NCI-H128 (cell line): ENCODE measurements around the gene PTPN1.

Experiments
- DNase-seq: peaks from one replicate; lab custom pipeline; 2025; ENCODE audit not compliant: unreplicated experiment; lab: John Stamatoyannopoulos, UW

Gene PTPN1

DNA sequence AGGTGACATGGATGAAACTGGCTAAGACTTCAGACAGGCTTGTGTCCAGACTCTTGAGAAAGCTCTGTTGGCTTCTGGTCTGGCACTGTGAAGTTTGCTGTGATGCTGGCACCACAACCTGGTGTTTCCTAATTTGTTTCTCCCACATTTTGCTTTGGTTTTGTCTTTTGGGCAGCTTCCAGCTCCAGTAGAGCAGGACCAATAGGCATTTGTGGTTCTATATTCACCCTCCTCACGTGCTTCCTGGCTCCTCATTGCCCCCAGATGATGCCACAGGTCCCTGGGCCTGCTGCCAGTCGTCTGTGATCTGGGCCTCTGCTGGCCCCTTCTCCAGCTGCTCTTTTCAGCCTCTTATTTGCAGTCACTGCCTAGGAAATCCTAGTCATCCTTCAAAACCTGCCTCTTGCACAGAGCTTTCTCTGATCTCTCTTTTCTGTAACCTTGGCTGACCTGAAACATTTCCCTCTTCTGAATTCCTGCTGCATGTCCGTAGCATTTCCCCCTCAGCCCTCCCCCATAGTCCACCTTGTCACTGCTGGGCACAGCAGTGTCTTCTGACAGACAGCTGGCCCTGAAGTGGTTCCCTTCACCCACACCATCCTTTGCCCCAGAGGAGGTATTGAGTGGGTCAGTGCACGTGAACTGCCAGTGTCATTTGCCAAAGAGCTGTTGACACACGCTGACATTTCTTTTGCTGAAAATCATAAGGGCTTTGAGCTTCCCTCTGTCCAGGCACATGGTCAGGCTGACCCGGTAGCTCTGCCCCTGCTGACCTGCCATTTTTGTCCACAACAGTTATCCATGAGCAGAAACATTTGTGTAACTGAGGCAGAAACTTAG is 63.0 kb downstream of the PTPN1 start:
- no peak for DNase-seq

DNA sequence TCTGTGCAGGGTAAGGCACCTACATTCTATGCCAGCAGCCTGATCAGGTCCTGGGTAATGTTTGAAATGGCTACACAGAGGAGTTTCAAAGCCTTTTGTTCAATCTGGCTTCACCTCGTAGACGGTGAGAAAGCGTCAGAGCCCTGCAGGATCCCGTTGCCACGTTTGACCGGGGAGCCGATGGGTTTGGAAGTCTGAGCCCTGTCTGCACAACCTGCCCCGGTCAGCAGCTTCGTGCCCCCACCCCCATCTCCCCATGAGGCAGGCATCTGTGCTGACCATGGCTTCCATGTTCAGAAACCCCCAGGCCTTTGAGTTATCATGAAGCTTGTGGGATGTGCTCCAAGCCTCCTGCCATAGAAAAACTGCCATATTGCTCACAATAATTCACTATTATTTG is 63.9 kb downstream of the PTPN1 start:
- no peak for DNase-seq

DNA sequence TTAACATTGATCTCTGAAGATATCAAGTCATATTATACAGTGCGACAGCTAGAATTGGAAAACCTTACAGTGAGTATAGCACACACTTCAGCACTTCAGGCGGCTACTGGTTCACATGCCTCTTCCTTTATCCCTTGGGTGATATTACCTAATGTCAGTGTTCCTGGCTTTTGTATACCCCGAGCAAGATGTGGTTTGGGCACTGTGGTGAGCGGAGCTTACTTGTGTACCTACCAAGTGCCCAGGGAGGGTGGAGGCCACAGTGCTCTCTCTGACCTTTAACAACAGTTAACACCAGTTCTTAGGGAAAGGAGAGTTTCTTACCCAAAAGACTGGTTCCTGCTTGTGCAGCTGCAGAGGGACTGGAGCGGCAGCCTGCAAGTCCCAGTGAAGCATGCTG is 64.4 kb downstream of the PTPN1 start:
- no peak for DNase-seq

DNA sequence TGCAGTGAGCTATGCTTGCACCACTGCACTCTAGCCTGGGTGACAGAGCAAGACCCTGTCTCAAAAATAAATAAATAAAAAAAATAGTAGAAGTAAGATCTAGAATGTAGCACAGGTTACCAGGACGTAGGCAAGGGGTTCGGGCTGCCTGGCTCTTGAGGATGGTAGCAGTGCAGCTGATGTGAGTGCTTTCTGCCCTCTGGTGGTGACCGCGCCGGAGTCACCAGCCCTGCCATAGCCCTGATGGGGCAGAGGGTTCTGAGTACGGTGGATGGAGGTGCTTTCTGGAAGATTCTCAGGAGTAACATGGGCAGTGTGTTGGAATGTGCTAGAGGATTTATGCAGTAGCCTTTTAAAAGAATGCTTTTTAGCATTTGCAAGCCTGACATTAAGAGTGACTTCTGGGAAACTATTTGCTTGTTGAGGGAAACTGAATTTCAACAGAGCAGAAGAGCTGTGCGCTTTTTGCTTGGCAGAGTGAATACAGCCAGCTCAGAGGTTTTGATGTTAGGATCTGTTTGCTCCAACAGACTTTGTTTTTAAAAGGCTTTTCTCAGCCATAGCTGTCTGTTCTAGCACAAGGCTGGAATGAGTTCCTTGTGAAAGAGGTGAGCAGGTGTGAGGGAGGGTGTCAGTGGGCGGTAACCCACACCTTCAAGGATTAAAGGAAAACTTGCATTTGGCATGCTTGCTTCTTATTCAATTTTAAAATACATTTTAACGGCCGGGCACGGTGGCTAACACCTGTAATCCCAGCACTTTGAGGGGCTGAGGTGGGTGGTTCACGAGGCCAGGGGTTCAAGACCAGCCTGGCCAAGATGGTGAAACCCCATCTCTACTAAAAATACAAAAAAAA is 65.9 kb downstream of the PTPN1 start:
- peak; percentile 33 for DNase-seq

DNA sequence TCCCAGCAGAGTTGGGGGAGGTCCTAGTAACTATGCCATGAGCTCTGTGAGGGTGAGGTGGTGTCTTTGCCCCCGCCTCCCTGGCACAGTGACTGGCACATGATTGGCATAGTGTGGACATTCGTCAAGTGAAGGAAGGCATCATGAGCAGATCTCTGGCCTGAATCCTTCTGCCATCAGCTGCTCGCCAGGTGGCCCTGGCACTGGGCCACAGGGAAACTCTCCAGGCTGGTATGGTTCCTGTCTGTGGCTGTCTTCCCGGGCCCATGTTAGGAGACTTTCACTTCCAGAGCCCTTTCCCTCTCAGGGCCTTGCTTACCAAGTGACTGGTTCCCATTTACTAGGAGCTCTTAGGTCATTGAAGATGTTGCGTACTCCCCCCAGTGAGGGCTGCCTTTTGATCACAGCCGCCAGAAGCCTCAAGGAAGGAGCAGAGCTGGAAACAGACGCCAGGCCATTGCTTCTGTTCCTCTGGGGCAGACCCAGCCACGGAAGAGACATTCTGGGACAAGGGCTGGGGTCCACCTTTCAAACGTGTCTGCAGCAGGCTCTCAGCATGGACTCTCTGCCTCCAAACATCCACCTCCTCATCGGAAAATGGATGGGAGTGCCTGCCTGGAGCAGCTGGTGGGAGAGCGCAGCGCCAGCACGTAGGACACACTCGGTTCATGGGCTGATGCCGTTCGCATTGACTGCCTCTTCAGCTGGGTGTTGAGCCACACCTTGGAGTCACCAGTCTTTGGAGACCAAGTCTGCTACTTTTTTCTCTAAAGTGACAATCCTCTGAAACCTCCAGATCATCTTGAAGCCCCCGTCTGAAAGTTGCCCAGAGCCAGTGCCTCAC is 67.2 kb downstream of the PTPN1 start:
- no peak for DNase-seq

DNA sequence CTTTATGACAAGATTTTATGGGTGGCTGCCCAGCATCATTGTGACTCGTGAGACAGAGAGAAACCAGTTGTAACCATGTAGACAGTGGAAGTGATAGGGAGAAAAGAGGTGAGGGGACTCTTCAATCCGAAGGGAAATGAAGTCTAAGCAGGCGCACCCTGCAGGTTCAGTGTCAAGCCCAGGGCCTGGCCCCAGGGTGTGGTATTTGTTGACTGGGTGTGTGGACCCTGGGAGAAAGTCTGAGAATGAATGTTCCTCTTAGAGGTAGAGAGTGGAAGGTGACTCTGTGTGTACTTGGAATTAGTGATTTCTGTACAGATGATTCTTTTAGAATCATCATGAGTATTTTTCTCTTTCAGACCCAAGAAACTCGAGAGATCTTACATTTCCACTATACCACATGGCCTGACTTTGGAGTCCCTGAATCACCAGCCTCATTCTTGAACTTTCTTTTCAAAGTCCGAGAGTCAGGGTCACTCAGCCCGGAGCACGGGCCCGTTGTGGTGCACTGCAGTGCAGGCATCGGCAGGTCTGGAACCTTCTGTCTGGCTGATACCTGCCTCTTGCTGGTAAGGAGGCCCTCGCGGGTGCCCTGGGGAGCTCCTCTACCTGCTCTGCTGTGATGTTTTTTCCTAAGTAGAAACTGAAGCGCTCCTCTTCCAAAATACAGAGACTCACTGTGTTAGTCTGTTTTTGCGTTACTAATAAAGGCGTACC is 68.0 kb downstream of the PTPN1 start:
- no peak for DNase-seq

DNA sequence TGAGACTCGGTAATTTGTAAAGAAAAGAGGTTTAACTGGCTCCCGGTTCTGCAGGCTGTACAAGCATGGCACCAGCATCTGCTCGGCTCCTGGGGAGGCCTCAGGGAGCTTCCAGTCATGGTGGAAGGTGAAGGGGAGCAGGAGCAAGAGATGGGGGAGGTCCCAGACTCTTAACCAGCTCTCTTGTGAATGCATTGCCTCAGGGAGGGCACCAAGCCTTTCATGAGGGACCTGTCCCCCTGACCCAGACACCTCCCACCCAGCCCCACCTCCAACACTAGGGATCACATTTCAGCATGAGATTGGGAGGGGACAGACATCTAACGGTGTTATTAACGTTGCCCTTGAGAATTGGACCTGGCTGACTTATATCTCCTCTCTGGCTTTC is 68.6 kb downstream of the PTPN1 start:
- DNase-seq: no peak

DNA sequence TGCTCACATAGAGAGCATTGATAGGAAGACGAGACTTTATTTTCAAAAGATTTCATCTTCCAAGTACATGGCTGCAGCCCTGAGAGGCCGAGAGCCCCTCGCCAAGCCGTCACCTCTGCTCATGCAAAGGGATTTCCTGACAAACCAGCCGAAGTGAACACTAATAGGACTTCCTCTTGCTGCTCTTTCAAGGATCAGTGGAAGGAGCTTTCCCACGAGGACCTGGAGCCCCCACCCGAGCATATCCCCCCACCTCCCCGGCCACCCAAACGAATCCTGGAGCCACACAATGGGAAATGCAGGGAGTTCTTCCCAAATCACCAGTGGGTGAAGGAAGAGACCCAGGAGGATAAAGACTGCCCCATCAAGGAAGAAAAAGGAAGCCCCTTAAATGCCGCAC is 69.3 kb downstream of the PTPN1 start:
- DNase-seq: no peak

DNA sequence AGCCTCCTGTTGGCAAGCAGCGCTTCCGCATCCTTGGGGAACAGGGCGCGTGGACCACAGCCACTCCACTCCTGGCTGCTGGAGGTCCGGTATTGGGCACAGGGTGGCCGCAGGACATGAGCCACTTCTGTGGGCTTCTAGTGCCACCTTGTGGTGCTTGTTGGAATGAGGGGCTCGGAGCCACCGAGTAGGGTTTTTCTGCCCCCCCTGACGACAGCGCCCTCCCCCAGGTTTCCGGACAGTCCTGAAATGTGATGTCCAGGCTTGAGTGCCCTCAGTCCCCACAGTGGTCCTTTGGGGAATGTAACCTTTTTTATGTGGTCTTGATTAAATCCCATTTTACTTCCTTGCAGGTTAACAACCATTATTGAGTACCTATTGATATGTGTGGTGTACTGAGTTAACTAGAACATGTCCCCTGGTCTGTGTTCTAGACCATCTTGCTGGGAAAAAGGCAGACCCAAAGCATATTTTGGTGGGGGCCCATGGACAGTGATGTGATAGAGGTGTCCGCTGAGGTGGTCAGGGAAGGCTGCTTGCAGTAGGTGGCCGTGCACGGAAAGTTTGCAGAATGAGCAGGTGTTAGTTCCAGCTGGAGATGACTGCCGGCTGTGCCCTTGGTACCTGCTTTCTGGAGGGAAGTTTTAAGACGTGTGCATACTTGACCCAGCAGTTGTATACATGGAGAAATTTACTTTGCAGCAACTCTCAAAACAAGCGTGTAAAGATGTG is 70.0 kb downstream of the PTPN1 start:
- no peak for DNase-seq

DNA sequence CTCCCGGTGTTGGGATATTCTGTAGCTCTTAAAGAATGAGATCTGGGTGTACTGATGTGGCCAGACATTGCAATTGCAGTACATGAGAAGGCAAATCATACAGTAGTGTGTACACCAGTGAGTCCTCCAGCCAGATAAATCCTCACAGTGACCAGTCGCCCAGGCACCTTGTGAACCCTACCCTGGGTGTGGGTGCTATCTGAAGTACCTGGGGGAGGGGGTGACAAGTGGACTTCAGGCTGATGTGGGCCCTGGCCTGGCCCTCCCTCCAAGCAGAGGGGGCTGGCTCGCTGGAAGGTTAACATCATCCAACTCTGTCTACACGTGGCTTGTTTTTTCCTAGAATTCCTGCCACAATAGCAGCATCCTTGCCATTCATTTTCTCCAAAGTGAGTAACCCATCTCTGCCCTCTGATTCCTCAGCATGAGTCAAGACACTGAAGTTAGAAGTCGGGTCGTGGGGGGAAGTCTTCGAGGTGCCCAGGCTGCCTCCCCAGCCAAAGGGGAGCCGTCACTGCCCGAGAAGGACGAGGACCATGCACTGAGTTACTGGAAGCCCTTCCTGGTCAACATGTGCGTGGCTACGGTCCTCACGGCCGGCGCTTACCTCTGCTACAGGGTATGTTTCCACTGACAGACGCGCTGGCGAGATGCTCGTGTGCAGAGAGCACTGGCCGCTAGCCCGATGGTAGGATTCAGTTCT is 70.8 kb downstream of the PTPN1 start:
- no peak for DNase-seq

DNA sequence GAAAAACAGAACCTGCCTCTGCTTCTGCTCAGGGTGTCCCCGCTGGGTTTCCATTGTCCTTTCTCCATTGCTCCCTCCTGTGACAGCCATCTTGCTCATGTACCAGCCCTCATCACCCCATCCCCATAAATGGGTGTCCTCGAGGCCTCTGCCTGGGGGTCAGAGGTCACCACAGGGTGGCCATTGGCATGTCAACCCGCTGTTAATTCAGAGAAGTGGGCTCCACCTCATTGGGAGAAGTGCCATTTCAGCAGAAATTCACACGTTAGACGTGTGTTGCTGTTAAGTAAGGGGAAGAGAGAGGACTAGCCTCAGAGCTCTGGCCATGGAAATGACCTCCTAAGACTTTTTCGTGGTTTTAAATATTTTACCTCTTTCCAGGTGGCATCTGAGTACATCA is 71.9 kb downstream of the PTPN1 start:
- no peak for DNase-seq

DNA sequence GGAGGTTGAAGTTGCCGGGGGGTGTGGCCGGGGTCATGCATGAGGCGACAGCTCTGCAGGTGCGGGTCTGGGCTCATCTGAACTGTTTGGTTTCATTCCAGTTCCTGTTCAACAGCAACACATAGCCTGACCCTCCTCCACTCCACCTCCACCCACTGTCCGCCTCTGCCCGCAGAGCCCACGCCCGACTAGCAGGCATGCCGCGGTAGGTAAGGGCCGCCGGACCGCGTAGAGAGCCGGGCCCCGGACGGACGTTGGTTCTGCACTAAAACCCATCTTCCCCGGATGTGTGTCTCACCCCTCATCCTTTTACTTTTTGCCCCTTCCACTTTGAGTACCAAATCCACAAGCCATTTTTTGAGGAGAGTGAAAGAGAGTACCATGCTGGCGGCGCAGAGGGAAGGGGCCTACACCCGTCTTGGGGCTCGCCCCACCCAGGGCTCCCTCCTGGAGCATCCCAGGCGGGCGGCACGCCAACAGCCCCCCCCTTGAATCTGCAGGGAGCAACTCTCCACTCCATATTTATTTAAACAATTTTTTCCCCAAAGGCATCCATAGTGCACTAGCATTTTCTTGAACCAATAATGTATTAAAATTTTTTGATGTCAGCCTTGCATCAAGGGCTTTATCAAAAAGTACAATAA is 72.5 kb downstream of the PTPN1 start:
- no peak for DNase-seq

DNA sequence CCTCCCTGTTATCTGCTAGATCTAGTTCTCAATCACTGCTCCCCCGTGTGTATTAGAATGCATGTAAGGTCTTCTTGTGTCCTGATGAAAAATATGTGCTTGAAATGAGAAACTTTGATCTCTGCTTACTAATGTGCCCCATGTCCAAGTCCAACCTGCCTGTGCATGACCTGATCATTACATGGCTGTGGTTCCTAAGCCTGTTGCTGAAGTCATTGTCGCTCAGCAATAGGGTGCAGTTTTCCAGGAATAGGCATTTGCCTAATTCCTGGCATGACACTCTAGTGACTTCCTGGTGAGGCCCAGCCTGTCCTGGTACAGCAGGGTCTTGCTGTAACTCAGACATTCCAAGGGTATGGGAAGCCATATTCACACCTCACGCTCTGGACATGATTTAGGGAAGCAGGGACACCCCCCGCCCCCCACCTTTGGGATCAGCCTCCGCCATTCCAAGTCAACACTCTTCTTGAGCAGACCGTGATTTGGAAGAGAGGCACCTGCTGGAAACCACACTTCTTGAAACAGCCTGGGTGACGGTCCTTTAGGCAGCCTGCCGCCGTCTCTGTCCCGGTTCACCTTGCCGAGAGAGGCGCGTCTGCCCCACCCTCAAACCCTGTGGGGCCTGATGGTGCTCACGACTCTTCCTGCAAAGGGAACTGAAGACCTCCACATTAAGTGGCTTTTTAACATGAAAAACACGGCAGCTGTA is 73.4 kb downstream of the PTPN1 start:
- DNase-seq: no peak

DNA sequence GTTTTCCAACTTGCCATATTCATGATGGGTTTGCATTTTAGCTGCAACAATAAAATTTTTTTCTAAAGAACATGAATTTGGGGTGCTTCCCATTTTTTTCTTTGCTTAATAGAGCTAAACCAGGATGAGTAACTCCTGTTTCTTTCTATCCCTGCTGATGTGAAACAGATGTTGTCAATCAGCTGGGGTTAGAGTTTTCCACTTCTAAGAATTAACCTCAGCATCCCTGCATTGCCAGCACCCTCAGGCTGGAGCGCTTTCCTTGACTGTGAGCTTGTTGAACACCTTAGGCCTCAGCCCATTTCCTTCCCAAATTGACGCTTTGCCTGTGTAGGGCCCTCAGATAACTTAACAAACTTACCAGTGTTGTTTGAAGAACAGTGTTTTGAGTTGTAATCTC is 74.5 kb downstream of the PTPN1 start:
- no peak for DNase-seq

DNA sequence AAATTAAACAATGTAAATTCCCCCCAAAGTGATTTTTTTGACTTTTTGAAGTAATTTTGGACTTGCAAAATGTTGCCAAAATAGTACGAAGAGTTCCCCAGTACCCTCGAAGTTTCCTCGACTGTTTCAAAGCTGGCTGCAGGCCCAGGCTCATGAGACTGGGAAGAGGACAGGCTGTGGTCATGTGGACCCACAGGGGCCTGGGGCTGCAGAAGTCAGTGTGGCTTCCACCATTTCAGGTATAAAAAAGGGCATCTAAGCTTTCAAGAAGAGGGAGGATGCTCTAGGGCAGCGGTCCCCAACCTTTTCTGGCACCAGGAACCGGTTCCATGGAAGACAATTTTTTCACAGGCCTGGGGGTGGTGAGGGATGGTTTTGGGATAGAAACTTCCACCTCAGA is 75.0 kb downstream of the PTPN1 start:
- DNase-seq: no peak

DNA sequence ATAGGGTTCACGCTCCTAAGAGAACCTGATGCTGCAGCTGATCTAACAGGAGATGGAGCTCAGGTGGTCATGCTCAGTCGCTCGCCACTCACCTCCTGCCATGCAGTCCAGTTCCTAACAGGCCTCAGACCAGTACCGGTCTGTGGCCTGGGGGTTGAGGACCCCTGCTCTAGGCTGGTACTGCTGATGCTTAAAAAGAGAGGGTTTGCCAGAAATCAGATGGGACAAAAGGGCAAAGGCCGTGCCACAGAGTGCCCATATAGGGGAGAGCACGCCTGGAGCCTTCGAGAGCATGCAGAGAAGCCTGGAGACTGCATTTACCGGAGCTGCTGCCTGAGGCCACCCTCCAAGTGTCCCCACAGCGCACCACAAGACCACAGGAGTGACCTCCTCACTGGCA is 75.5 kb downstream of the PTPN1 start:
- DNase-seq: no peak

DNA sequence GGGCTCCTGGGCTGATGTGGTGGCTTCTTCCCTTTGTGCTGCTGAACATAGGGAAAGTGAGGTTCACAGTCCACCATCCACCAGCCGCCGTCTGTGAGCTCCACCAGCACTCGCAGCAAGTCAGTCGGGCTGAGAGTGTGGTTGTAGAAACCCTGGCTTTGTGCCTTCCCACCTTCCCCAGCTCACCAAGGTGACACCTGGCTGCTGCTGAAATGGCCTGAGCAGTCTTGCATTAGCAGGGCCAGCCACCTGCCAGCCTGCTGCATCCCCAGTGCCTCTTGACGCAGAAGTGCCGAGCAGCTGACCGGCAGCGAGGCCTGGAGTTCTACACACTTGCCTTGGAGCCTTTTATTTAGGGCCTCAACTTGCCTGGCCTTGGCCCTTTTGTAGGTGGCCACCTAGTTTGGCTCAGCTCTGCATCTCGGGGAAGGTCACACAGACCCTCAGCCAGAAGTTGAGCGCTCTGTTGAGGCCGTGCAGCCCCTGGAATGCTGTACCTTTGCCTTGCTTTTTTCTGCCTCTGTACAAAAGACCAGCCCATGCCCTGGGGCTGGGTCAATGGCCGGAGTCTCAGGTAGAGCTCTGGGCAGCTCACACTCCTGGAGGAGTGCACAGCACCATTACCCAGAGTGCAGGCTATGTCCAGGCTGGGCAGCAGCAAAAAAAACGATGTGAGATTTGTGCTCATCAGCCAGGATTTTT is 76.5 kb downstream of the PTPN1 start:
- DNase-seq: no peak
